Upper lobe of left lung (tissue), 4 donors: ENCODE measurements around the gene ECT2.

ENCODE experiments used
- EP300 ChIP-seq, 4 donors: sonication (generic); formaldehyde crosslinking; IDR thresholded peaks; one replicate each; pipeline ENCODE4 v1.5.1; 2017; ENCODE audit warnings: antibody characterized with exemption in 4 of 4, control low read depth in 2 of 4
- POLR2A ChIP-seq, 4 donors: fragments of 450-650 bp; IDR thresholded peaks; one replicate each; pipeline ENCODE4 v1.5.1; 2016 to 2017; ENCODE audit warnings: antibody characterized with exemption in 4 of 4, mild to moderate bottlenecking in 2 of 4
- POLR2AphosphoS5 ChIP-seq, 2 donors: sonication (generic); formaldehyde crosslinking; IDR thresholded peaks; one replicate each; pipeline ENCODE4 v1.5.1; 2017; ENCODE audit warnings: antibody characterized with exemption in 2 of 2
- TF ChIP-seq, protein P1 (sequence below), 6 experiments: fragments of 450-650 bp in 4 of 6; fragments of 200-600 bp in 2 of 6; sonication (generic) in 2 of 6; IDR thresholded peaks; one replicate each; pipeline ENCODE4 v1.5.1; 2016 to 2019; ENCODE audit warnings: antibody characterized with exemption in 6 of 6

DNA sequence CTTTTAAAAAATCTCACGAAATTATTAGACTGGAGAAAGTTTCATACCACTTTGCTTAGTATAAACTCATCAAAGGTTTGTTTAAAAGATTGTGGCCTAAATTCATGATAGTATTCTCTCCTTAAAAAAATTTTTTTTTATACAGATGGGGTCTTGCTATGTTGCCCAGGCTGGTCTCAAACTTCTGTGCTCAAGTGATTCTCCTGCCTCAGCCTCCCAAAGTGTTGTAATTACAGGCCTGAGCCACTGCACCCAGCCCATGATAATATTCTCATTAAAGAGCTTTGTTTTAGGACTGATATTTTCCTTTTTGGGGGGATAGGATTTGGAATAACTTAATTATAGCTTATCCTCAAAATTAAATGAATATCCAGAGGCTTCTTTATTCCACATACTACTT, 19.9 kb downstream of the ECT2 start:
- TF ChIP-seq, protein P1, sequence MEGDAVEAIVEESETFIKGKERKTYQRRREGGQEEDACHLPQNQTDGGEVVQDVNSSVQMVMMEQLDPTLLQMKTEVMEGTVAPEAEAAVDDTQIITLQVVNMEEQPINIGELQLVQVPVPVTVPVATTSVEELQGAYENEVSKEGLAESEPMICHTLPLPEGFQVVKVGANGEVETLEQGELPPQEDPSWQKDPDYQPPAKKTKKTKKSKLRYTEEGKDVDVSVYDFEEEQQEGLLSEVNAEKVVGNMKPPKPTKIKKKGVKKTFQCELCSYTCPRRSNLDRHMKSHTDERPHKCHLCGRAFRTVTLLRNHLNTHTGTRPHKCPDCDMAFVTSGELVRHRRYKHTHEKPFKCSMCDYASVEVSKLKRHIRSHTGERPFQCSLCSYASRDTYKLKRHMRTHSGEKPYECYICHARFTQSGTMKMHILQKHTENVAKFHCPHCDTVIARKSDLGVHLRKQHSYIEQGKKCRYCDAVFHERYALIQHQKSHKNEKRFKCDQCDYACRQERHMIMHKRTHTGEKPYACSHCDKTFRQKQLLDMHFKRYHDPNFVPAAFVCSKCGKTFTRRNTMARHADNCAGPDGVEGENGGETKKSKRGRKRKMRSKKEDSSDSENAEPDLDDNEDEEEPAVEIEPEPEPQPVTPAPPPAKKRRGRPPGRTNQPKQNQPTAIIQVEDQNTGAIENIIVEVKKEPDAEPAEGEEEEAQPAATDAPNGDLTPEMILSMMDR (IDR thresholded peaks at IDR 0.05) = no peak
- TF ChIP-seq POLR2AphosphoS5 (IDR thresholded peaks at IDR 0.05) (no peak), EP300 (IDR thresholded peaks at IDR 0.05) (no peak), POLR2A (IDR thresholded peaks at IDR 0.05) (no peak)
